CD4-positive, alpha-beta T cell treated with Interleukin-10 for 1 hour (primary cell): ENCODE results near the gene GZMM.

ENCODE experiments used
- DNase-seq: peaks from one replicate; pipeline ENCODE4 v3.0.0-alpha.2; 2020

GZMM gene

GRCh38 chr19:543910-544608 is at the start of gene GZMM:
TSS of gene GZMM (plus strand) at chr19:544053. CDS start at chr19:544072, 19 bp downstream.
- peak; percentile 90 for DNase-seq

DNA sequence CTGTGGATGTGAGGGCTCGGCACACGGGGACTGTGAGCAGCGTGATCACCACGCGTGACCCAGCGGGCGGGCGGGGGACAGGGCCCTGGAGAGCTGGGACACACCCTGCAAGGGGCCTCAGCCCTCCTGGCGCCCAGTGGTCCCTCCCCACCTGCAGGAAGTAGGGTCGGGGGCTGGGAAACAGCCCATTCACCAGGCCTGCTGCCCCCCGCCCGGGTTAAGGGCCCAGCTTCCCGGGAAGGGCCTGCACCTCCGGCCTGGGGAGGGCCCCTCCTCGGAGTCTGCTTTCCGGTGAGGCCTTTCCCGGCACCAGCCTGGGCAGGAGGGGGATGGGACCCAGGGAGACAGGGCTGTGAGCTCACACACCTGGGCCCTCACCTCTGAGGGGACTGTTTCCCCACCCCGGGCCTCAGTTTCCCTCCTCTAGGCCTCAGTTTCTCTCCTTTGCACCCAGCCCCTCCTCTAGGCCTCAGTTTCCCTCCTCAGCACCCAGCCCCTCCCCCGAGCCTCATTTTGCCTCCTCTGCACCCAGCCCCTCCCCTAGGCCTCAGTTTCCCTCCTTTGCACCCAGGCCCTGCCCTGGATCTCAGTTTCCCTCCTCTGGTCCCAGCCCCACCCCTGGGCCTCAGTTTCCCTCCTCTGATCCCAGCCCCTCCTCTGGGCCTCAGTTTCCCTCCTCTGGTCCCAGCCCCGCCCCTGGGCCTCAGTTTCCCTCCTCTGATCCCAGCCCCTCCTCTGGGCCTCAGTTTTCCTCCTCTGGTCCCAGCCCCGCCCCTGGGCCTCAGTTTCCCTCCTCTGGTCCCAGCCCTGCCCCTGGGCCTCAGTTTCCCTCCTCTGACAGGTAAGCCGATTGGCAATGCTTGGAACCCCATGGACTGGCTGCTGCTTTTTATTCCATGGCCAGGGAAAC is 49.4 kb upstream of the GZMM start:
- no peak for DNase-seq

GRCh38 chr19:495081-495401 is 48.8 kb upstream of the GZMM start:
- no peak for DNase-seq

GRCh38 chr19:495402-496111 is 48.3 kb upstream of the GZMM start:
- peak; percentile 50 for DNase-seq

- no peak for DNase-seq
Observed at GRCh38 chr19:496112-496665, 47.7 kb upstream of the GZMM start, which contains the start of gene MADCAM1. TSS of gene MADCAM1 (plus strand) at chr19:496486. CDS start at chr19:496500, 14 bp downstream.

GRCh38 chr19:496986-497385 is 46.9 kb upstream of the GZMM start:
- DNase-seq, result no peak

DNA sequence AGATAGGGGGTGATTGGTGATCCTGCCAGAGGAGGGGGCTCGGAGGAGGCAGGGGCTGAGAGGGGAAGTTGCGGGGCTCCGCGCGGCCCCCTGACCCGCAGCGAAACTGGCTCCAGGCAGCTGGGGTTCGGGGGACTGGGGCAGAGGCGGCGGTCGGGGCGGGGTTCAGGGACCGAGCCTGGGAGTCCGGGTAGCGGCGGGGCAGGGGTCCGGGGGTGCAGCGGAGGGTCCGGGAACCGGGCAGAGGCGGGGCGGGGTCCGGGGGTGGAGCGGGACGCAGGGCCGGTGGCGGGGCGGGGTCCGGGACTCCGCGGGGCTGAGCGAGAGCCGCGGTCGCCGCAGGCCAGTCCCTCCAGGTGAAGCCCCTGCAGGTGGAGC is 46.4 kb upstream of the GZMM start:
- DNase-seq, result no peak

- DNase-seq, result no peak
Observed at GRCh38 chr19:497869-498510, 45.9 kb upstream of the GZMM start.

- DNase-seq, result no peak
Observed at GRCh38 chr19:498511-498891, 45.4 kb upstream of the GZMM start.

DNA sequence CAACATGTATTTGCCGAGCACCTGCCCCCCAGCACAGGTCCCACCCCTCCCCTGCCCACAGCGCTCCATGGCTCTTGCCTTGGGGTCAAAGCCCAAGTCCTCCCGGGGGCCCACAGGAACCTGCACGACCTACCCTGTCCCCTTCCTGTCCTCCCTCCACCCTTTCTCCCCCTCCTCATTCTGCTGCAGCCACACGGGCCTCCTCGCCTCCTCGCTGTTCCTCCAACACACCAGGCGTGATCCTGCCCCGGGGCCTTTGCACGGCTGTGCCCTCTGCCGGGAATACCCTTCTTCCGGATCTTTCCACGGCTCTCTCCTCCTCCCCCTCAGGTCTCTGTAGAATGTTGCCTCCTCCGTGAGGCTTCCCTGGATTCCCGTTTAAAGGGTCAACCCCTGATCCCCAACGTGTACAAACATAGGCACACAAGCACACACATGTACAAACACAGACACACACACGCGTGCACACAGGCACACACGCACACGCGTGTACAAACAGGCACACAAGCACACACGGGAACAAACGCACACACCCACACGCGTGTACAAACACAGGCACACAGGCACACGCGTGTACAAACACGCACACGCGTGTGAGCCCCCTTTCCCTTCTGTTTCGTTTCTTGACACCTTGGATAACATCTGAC is 44.8 kb upstream of the GZMM start:
- no peak for DNase-seq

- DNase-seq, result no peak
Observed at GRCh38 chr19:501646-502045, 42.2 kb upstream of the GZMM start.

DNA sequence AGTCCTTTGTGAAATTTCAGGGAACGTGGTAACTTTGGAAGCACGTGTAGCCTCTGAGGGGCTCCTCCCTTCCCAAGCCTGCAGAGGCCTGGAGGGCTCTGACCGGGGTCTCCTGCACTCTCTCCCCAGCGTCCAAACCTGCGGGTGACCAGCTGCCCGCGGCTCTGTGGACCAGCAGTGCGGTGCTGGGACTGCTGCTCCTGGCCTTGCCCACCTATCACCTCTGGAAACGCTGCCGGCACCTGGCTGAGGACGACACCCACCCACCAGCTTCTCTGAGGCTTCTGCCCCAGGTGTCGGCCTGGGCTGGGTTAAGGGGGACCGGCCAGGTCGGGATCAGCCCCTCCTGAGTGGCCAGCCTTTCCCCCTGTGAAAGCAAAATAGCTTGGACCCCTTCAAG is 39.2 kb upstream of the GZMM start:
- no peak for DNase-seq

- DNase-seq, result peak; percentile 97
Observed at GRCh38 chr19:506404-507285, 37.2 kb upstream of the GZMM start.

DNA sequence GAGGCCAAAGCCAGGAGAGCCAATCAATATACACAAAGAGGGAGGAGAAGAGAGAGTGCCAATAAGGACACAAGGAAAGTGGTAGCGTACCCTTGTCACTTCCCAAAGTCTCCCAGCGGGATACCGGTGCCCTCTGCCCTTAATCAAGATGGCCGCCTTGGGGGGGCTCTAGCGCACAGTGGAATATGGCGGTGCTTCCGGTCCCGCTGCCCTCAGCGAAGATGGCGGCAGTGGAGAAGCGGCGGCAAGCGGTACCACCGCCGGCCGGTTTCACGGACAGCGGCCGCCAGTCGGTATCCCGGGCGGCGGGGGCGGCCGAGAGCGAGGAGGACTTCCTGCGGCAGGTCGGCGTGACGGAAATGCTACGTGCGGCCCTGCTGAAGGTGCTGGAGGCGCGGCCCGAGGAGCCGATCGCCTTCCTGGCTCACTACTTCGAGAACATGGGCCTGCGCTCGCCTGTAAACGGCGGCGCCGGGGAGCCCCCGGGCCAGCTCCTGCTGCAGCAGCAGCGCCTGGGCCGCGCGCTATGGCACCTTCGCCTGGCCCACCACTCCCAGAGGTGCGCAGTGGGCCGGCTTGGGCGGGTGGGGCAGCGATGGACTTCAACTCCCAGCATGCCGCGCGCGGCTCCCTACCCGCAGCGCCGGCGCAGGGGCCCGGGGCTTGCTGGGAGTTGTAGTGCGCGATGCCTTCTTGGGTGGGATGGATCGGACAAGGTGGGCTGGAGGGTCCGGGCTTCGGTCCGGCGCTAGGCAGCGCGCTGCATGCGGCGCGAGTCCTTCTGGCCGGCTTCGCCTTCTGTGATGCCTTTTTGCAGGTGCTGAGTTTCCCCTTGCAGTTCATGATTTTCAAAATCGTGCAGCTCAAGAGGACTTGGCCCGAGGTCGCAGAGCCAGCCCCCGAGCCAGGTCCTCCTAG is 36.3 kb upstream of the GZMM start, which contains the start of gene TPGS1:
TSS of gene TPGS1 (plus strand) at position 212 of the 918 bp plus-strand sequence. CDS start at position 222, 10 bp downstream.
- DNase-seq, result peak; percentile 79

GRCh38 chr19:508204-509150 is 35.4 kb upstream of the GZMM start:
- no peak for DNase-seq

DNA sequence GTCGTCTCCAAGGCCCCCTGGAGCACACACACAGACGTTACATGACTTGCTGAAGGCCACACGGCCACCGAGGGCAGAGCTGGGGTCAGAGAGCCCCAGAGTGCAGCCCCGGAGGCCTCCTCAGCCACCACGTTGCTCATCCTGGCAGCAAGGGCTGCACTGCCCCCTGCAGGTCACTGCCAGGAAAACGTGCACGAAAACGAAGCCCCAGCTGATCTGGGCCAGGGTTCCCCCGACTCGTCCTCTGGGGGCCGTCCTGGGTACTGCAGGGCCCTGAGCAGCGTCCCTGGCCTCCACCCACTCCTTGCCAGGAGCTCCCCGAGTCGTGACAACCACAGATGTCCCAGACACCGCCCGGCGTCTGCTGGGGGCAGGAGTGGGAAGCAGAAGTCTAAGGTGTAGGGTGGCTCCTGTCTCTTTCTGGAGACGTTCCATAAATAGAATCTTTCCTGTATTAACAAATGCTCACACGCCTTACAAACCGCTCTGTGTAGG is 33.2 kb upstream of the GZMM start:
- peak; percentile 96 for DNase-seq

DNA sequence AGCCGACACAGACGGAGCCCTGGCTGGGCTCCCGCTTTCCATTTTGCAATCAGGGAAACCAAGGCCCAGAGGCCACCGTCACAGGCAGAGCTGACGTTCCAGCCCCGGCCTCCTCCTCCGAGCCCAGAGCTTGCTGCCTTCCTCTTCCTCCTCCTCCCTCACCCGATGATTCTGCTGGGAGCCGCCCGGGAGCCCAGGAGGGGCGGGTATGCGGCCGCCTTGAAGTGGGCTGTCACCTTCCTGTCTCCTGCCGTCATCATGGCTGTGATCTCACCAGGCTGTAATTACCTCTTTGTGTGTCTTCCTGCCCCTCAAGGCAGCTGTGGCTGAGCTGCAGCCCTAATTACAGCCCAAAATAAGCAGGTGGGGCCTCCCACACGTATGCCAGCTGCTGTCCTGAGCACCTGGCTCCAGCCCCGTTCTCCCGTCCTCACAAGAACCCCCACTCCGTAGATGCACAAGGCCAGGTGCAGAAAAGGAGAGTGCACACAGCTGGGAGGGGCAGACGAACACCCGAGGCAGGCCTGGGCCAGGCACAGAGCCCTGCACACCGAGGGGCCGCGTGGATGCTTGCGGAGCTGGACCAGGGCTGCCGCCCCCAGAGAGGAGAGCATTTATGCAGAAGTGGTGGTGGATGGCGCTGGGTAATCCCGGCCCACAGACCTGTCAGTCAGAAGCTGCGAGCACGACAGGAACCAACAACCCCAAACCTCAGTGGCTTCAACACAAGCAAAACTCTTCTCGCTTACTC is 32.6 kb upstream of the GZMM start:
- peak; percentile 91 for DNase-seq
